Left renal cortex interstitium (tissue), 4 donors: ENCODE results near the gene ZFAND6. TPM values are rescaled to one million over a fixed set of nuclear protein-coding genes. Genes with fewer than 3 reads are reported as not detected.

Experiments used
- DNase-seq, 4 donors: peaks; one replicate each; pipeline ENCODE4 v3.0.0-alpha.2; 2013; ENCODE audit warnings: low read depth in 4 of 4, low spot score in 2 of 4, missing footprints in 1 of 4
- polyA plus RNA-seq, 4 donors: library from polyadenylated mRNA; unstranded; fragments of 120-200 nt; gene quantifications; one replicate each; pipeline ENCODE4 v1.2.1, GENCODE V29; 2013; ENCODE audit not compliant: insufficient read length in 4 of 4

Gene ZFAND6
- polyA plus RNA-seq, 4 donors: 108 to 133 (median 119) TPM

DNA sequence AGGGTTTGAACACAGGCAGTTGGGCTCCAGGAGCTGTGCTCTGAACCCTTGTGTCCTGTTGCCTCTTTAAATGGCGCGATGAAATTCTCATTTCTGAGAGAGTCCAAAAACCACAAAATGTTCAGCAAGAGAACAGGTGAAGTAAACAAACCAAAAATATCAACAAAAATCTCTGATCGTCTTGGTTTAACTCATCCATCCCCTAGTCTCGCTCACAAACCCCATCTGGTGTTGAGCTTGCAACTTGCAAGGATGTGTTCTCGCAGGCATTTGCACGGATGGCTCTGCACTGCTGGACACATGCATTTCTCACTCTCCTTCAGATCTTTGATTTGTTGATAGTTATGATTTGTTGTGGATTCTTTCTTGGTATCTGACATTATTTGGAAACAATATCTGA is 124.4 kb downstream of the ZFAND6 start:
- no peak for DNase-seq

DNA sequence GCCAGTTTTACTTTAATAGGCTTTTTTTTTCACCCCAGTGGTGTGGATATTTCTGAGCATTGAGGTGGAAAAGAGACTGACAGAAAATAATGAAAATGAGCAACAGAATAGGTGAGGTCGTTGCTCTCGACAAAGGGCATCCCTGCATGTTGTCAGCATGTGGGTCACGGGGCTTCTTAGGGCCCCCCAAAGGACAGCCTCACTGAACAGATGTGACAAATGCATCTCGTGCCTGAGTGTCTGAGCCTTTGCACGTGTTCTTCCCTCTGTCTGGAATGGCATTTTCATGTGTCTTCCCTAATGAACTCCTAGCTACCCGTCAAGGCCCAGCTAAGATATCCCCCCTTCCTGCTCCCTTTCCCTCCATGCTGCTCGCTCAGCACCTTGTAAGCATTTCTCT is 125.1 kb downstream of the ZFAND6 start:
- DNase-seq: no peak

DNA sequence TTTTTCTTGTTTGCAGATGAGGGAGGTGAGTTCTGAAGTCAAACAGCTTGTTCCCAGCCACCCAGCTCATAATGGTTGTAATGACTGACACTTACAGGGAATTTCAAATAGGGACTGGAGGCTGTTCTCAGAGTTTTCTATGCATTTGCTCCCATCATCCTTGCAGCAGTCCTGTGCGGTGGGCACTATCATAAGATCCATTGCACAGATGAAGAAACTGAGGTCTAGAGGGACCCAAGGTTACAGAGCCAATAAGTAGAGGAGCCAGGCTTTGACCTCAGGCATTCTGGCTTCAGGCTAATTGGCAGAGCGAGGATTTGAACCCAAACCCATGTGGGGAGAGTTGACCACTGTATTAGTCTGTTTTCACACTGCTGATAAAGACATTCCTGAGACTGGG is 125.7 kb downstream of the ZFAND6 start:
- no peak for DNase-seq

DNA sequence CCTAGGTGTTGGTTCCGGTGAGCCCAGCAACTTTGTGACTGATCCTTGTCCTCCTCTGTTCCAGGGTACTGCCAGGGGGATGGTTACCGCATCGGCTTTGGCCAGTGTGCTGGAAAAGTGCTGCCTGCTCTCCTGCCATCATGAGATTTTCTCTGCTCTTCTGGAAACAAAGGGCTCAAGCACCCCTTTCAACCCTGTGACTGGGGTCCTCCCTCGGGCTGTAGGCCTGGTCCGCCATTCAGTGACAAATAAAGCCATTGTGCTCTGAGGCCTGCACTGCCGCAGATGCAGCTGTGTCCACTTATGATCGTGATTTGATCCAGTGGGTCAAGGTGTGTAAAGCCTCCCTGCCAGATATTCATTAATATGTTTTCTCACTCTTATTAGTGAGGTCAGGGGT is 126.6 kb downstream of the ZFAND6 start:
- DNase-seq: no peak

DNA sequence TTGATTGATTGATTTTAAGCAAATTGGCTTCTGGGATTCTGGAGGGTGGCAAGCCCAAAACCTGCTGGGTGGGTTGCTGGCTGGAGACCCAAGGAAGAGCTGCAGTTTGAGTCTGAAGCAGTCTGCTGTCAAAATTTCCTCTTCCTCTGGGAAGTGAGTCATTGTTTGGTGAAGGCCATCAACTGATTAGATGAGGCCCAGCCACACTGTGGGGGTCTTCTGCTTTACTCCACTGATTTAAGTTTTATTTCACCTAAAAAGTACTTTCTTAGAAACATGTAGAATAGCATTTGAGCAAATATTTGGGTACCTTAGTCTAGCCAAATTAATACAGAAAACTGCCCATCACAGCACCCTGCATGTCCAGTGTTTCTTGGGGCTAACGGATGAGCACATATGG is 127.1 kb downstream of the ZFAND6 start:
- no peak for DNase-seq

Other genes with a start within 250 kb of the ZFAND6 start
- gene MTHFS, start 162.7 kb upstream of the ZFAND6 start, polyA plus RNA-seq: 10 to 100 TPM; 30.5 to 40.7 (median 34.6) TPM
- gene BCL2A1, start 88.5 kb upstream of the ZFAND6 start, polyA plus RNA-seq: under 1 TPM in 2 of 4 donors, not detected in 2; 0.53 to 0.96 TPM
- 10 to 100 TPM; 31.2 to 41.9 (median 38.8) TPM for gene FAH, start 93.3 kb downstream of the ZFAND6 start, polyA plus RNA-seq
- 10 to 100 TPM in 2 of 4 donors, 1 to 10 TPM in 2; 9.1 to 12.3 (median 10.0) TPM for gene CTXND1, start 192.5 kb downstream of the ZFAND6 start, polyA plus RNA-seq